NCI-H2196 treated with DMSO at 0.1 percent for 48 hours (cell line): ENCODE data around the gene MARS1.
A peak's percentile ranks its signal among the peaks of the same experiment; 100 is the strongest.
"Not testable (repeated sequence)": the region's sequence is repeated elsewhere in the genome, so short reads cannot be mapped to it uniquely, and the experiment has no call there.

Source experiments
- DNase-seq: peaks from one replicate; lab custom pipeline; 2025; ENCODE audit not compliant: unreplicated experiment; lab: John Stamatoyannopoulos, UW

The MARS1 gene

DNA sequence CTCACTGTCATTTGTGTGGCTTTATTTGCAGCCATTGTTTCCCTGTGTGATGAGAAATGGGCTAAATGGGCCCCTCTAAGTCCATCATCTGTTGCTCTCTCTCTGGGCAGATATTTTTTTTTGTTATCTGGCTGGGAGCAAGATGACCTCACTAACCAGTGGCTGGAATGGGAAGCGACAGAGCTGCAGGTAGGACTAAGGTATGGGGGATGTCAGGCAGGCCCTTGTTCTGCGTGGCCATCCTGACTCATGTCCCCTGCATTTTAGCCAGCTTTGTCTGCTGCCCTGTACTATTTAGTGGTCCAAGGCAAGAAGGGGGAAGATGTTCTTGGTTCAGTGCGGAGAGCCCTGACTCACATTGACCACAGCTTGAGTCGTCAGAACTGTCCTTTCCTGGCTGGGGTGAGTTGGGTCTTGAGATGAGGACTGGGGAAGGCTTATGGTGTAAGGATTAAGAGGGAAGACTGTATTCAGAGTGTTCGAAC lies 1.3 kb downstream of the MARS1 start:
- DNase-seq = no peak

- no peak for DNase-seq
Measured at GRCh38 chr12:57490126-57490525, 2.3 kb downstream of the MARS1 start.

- DNase-seq = peak; percentile 17
Measured at GRCh38 chr12:57491393-57492280, 3.8 kb downstream of the MARS1 start.

- not testable (repeated sequence) for DNase-seq
Measured at GRCh38 chr12:57495051-57495701, 7.3 kb downstream of the MARS1 start.

- no peak for DNase-seq
Measured at GRCh38 chr12:57496822-57497221, 9.0 kb downstream of the MARS1 start.

GRCh38 chr12:57497223-57498131 lies 9.6 kb downstream of the MARS1 start:
- no peak for DNase-seq

DNA sequence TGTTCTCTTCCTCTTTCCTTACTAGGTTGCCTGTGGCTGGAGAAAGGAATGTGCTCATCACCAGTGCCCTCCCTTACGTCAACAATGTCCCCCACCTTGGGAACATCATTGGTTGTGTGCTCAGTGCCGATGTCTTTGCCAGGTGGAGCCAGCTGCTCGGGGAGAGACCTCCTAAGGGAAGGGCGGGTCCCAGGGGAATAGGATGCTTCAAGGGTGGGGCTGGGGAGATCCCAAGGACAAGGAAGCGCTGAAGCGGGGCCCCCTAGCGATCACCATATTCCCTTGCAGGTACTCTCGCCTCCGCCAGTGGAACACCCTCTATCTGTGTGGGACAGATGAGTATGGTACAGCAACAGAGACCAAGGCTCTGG lies 10.2 kb downstream of the MARS1 start:
- DNase-seq = no peak

DNA sequence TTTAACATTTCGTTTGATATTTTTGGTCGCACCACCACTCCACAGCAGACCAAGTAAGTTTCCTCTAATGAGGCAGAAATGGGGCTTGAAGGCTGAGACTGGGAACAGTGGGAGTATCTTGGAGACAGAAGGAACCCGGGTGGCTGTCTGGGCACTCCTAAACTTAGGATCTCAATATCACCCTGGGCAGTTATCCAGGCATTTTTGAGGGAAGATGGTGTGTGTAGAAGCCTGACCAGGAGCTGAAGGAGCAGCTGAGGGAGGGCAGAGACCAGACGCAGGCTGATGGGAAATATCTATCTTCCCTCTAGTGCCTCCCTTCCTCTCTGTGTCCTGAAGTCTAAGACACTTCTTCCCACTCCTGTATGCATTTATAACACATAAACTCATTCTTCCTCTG lies 10.7 kb downstream of the MARS1 start:
- no peak for DNase-seq

- no peak for DNase-seq
Measured at GRCh38 chr12:57500213-57500612, 12.3 kb downstream of the MARS1 start.

DNA sequence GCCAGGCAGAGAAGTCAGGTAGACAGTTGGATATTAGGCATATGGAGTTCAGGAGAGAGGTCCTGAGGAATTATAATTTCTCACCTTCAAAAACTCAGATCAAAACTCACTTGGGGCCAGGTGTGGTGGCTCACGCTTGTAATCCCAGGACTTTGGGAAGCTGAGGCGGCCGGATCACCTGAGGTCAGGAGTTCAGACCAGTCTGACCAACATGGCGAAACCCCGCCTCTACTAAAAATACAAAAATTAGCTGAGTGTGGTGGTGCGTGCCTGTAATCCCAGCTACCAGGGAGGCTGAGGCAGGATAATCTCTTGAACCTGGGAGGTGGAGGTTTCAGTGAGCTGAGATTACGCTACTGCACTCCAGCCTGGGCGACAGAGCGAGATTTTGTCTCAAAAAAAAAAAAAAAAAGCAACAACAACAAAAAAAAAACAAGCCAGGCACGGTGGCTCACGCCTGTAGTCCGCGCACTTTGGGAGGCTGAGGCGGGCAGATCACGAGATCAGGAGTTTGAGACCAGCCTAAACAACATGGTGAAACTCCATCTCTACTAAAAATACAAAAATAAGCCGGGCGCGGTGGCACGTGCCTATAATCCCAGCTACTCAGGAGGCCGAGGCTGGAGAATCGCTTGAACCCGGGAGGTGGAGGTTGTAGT lies 14.6 kb downstream of the MARS1 start:
- not testable (repeated sequence) for DNase-seq

- not testable (repeated sequence) for DNase-seq
Measured at GRCh38 chr12:57506541-57506940, 18.7 kb downstream of the MARS1 start.

- not testable (repeated sequence) for DNase-seq
Measured at GRCh38 chr12:57507796-57508195, 19.9 kb downstream of the MARS1 start.

DNA sequence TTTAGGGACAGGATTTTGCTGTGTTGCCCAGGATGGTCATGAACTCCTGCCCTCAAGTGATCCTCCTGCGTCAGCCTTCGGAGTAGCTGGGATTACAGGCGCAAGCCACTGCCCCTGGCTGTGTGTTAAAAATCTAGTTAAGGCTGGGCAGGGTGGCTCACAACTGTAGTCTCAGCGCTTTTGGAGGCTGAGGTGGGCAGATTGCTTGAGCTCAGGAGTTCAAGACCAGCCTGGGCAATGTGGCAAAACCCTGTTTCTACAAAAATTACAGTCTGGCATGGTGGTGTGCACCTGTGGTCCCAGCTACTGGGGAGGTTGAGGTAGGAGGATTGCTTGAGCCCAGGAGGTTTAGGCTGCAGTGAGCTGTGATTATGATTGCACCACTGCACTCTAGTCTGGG lies 23.3 kb downstream of the MARS1 start:
- DNase-seq = no peak

GRCh38 chr12:57511588-57512325 lies 23.9 kb downstream of the MARS1 start:
- no peak for DNase-seq

GRCh38 chr12:57512665-57513064 lies 24.8 kb downstream of the MARS1 start:
- DNase-seq = no peak

DNA sequence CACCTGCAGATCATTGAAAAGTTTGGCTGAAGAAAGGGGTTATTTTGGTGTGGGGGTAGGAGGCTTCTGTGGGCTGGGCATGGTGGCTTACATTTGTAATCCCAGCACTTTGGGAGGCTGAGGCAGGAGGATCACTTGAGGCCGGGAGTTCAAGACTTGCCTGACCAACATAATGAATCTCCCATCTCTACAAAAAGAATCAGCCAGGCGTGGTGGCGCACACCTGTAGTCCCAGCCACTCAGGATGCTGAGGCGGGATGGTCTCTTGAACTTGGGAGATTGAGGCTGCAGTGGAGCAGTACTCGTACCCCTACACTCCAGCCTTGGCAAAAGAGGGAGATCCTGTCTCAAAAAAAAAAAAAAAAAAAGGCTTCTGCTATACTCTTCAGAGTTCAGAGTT lies 25.4 kb downstream of the MARS1 start:
- DNase-seq = no peak

DNA sequence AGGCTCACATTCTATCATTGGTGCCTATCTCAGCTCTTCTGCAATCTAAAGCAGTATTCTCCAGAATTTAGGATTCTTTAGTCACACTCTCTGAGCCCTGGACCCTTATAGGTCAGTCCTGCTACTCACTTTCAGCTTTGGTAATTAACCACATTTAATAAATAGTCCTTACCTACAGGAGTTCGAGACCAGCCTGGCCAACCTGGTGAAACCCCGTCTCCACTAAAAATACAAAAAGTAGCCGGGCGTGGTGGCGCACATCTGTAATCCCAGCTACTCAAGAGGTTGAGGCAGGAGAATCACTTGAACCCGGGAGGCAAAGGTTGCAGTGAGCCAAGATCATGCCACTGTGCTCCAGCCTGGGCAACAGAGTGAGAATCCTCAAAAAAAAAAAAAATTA lies 25.8 kb downstream of the MARS1 start:
- not testable (repeated sequence) for DNase-seq

DNA sequence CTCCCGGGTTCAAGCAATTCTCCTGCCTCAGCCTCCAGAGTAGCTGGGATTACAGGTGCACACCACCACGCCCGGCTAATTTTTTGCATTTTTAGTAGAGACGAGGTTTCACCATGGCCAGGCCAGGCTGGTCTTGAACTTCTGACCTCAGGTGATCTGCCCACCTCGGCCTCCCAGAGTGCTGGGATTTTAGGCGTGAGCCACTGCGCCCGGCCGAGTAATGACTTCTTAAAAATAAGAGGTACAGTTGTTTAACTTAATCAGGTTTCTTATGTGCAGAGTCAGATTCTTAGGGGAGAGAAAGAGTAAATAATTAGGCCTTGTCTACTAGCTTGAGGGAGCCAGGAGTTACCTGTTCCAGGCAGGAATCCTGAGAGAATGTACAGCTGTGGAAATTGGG lies 26.4 kb downstream of the MARS1 start:
- DNase-seq = not testable (repeated sequence)

DNA sequence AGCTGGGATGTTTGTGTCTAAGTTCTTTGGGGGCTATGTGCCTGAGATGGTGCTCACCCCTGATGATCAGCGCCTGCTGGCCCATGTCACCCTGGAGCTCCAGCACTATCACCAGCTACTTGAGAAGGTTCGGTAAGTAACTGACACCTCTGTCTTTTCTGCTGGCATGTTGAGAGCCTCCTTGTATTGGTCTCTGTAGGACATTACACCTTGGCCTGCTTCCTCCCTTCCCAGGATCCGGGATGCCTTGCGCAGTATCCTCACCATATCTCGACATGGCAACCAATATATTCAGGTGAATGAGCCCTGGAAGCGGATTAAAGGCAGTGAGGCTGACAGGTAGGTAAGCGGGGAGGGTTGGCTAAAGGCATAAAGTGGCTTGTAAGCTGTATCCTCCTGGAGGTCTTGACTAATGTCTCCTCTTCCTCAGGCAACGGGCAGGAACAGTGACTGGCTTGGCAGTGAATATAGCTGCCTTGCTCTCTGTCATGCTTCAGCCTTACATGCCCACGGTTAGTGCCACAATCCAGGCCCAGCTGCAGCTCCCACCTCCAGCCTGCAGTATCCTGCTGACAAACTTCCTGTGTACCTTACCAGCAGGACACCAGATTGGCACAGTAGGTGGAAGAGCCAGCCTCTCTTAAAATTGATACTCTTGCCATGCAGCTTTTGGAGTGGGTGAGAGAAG lies 27.0 kb downstream of the MARS1 start:
- peak; percentile 58 for DNase-seq
